Endometrial microvascular endothelial cells (primary cell): ENCODE data around the gene DLX4. TPM values are rescaled to one million over a fixed set of nuclear protein-coding genes. Genes with fewer than 3 reads are reported as not detected.

Experiments
- total RNA-seq: library from RNA; depleted of rRNA; stranded (reverse); fragments of >200 nt; gene quantifications from one replicate; pipeline ENCODE4 v1.2.3, GENCODE V29; 2015; ENCODE audit errors: inconsistent ontology term

Gene DLX4
- total RNA-seq, 1 donor from 2014 or later: not detected

Other genes starting within 250 kb of the DLX4 start
- gene FAM117A, start 205.1 kb upstream of the DLX4 start, total RNA-seq: 8.5 TPM
- gene KAT7, start 180.5 kb upstream of the DLX4 start, total RNA-seq: 27.6 TPM
- gene TAC4, start 121.1 kb upstream of the DLX4 start, total RNA-seq: not detected
- gene DLX3, start 26.0 kb downstream of the DLX4 start, total RNA-seq: not detected
- gene ITGA3, start 86.9 kb downstream of the DLX4 start, total RNA-seq: 255 TPM
- gene PDK2, start 126.2 kb downstream of the DLX4 start, total RNA-seq: 12.2 TPM
- gene SAMD14, start 161.0 kb downstream of the DLX4 start, total RNA-seq: 1.5 TPM
- gene PPP1R9B, start 181.5 kb downstream of the DLX4 start, total RNA-seq: 28.3 TPM
- gene SGCA, start 196.8 kb downstream of the DLX4 start, total RNA-seq: not detected
- 95.4 TPM for gene COL1A1, start 232.4 kb downstream of the DLX4 start, total RNA-seq